GM12891 (cell line): Measurements from ENCODE around the gene NXN.

Experiments
- DNase-seq: peaks from one replicate; pipeline ENCODE4 v3.0.0; 2011; ENCODE audit warnings: low spot score; ENCODE audit not compliant: insufficient read length
- FAIRE-seq: peaks from 2 replicates; lab custom pipeline; 2011; peaks lifted over from hg19 to GRCh38; lab: Jason Lieb, UNC
- PAX5 ChIP-seq: IDR thresholded peaks from 2 replicates; pipeline ENCODE4 v1.6.1; 2011; ENCODE audit warnings: low read length, moderate library complexity, mild to moderate bottlenecking; ENCODE audit not compliant: insufficient read depth, severe bottlenecking
- POLR2A ChIP-seq: IDR thresholded peaks from 2 replicates; pipeline ENCODE4 v1.6.1; 2011; ENCODE audit warnings: low read depth, low read length, control low read depth
- POLR2AphosphoS5 ChIP-seq: IDR thresholded peaks from 2 replicates; pipeline ENCODE4 v1.6.1; 2011; ENCODE audit warnings: low read depth, low read length, control low read depth
- POU2F2 ChIP-seq: IDR thresholded peaks from 2 replicates; pipeline ENCODE4 v1.6.1; 2011; ENCODE audit warnings: low read depth, mild to moderate bottlenecking, control low read depth, low read length, moderate library complexity
- SPI1 ChIP-seq: IDR thresholded peaks from 2 replicates; pipeline ENCODE4 v1.6.1; 2011; ENCODE audit warnings: low read depth, low read length, control low read depth
- TAF1 ChIP-seq: IDR thresholded peaks from 2 replicates; pipeline ENCODE4 v1.6.1; 2011; ENCODE audit warnings: low read depth, low read length, control low read depth

NXN gene

DNA sequence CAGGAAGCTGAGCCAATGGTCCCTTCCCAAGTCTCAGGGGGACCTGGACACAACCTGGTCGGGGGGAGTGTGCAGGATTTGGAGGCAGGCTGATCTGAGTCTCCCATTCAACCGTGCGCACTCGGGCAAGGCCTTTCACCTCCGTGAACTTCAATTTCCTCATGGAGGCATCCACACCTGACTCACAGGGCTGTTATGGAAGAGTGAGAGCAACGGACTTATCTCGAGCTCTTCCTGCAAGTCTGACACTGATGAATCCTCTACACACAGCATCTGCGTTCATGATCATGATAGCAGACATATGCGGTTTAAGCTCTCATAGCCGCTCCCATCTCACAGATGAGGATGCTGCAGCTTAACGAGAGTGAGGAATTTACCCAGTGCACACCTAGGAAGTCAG is 39.0 kb upstream of the NXN start:
- no peak for TF ChIP-seq POLR2A
- no peak for TF ChIP-seq TAF1
- TF ChIP-seq PAX5, result no peak
- no peak for TF ChIP-seq POLR2AphosphoS5

GRCh38 chr17:1013729-1014090 is 34.1 kb upstream of the NXN start:
- no peak for FAIRE-seq
- TF ChIP-seq SPI1 (no peak), POLR2AphosphoS5 (no peak), POLR2A (no peak), POU2F2 (no peak), TAF1 (no peak), PAX5 (no peak)
- DNase-seq, result no peak

More for the DNA sequence above, 39.0 kb upstream of the NXN start:
- FAIRE-seq, result no peak
- DNase-seq, result no peak

DNA sequence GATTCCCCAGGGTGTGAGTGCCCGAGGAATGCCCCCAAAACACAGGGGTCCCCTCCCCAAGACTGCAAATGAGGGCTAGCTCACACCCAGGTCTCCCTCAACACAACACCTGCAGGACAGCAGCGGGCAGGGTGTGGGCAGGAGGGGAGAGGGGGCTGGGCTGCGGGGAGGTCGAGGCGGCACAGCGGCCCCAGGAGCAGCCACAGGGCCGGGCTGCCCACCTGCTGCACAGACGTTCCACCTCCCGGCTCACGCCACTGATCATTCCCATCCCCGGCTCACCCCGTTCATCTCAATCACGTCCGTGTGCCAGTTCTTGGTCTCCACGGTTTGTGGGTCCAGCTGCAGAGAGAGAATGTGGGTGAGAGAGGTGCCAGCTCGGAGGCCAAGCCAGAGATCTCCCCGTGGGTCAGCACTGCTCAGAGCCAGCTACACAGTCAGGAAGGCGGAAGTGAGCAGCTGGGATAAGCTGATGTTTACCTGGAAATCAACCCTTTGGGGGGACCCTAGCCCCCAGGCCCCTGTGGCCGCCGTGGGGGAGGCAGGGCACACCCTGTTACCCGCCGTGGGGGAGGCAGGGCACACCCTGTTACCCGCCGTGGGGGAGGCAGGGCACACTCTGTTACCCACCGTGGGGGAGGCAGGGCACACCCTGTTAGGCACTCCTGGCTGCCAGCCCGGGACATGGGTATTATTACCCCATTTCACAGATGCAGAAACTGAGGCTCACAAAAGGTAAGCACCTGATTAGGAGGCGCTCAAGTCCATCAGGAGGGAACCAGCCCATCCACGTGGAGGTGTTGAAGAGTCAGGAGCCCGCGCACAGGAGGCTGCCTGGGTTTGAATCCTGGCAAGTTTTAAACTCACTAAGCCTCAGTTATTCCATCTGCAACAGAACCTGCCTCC is 33.5 kb upstream of the NXN start:
- DNase-seq, result no peak
- FAIRE-seq, result no peak
- TF ChIP-seq SPI1 (no peak), POU2F2 (no peak), TAF1 (no peak), POLR2AphosphoS5 (no peak)

- no peak for TF ChIP-seq SPI1
- TF ChIP-seq PAX5, result no peak
- TF ChIP-seq POLR2AphosphoS5, result no peak
- no peak for TF ChIP-seq POLR2A
- no peak for TF ChIP-seq POU2F2
- TF ChIP-seq TAF1, result no peak
- FAIRE-seq (no peak), DNase-seq (no peak)
These were observed 32.5 kb upstream of the NXN start for GRCh38 chr17:1011760-1012735.

DNA sequence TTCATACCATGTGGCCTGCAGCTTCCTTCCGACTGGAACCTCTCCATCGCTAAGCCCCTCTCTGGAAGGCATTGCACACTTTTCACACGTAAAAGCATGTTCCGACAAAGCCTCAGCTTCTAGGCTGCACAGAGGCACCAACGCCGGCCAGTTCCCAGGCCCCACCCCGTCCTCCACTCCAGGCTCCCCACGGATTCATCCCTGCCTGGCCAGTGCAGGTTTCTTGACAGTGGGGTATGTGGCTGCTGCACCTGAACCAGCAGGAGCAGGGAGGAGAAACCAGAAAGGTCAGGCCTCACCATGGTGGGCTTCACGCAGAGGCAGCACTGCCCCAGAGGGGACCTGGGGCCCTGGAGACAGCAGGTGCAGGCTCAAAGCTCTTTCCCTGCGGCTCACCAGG is 31.6 kb upstream of the NXN start:
- FAIRE-seq, result no peak
- no peak for TF ChIP-seq POLR2A
- no peak for TF ChIP-seq POU2F2
- no peak for TF ChIP-seq TAF1
- no peak for TF ChIP-seq SPI1
- TF ChIP-seq PAX5, result no peak
- TF ChIP-seq POLR2AphosphoS5, result no peak
- no peak for DNase-seq

GRCh38 chr17:1010586-1010985 is 31.0 kb upstream of the NXN start:
- FAIRE-seq (no peak), DNase-seq (no peak)
- no peak for TF ChIP-seq PAX5
- no peak for TF ChIP-seq SPI1
- no peak for TF ChIP-seq POU2F2
- no peak for TF ChIP-seq TAF1
- TF ChIP-seq POLR2A, result no peak
- TF ChIP-seq POLR2AphosphoS5, result no peak

DNA sequence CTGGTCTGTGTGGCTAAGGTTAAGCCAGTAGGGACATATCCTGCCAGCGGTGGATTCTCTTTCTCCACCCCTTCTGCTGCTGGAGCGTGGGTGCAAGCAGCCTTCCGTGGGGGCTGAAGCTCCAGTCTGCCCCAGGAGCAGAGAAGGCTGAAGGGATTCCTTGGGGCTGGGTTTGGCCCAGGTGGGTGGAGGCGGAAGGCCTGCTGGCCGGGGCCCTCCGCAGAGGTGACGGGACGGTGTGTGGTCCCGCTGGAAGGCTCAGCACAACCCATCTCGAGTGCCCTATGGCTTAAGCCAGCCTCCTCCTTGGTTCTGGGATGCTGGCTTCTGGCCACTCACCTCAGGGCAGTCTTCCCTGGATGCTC is 30.5 kb upstream of the NXN start:
- TF ChIP-seq POLR2AphosphoS5, result no peak
- TF ChIP-seq SPI1, result no peak
- no peak for TF ChIP-seq PAX5
- TF ChIP-seq POU2F2, result no peak
- TF ChIP-seq TAF1, result no peak
- TF ChIP-seq POLR2A, result no peak
- FAIRE-seq (no peak), DNase-seq (no peak)

DNA sequence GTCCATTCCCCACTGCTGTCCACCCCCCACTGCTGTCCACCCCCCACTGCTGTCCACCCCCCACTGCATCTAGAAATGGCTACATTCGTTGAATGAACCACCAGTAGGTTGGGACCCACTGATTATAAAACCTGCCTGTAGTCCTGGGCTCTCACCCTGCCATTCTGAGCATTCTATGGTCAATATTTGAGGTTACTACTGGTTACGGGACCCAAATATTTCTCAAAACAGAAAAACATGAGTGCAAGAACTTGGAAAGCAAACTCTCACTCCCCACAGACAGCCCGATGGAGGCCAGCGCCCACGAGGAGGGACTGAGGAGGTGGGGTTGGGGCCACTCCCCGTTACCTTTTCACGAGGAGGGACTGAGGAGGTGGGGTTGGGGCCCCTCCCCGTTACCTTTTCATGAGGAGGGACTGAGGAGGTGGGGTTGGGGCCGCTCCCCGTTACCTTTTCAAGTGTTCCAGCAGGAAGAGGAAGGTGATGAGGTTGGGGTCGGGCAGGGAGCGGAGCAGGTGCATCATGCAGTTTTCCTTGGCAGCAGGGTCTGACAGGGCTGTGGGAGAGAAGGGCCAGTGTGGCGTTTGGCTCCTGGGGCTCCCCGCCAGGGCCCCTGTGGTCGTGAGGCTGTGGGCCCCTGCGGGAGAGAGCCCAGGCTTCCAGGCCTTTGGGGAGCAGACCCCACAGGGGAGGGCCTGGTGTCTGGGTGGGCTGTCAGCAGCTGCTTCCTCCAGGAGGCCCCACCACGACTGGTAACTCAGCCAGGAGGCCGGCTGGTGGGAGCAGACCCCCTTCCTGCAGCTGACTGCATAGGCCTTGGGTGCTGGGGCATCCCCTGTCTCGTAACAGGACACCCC is 29.9 kb upstream of the NXN start:
- TF ChIP-seq POLR2AphosphoS5 (no peak), TAF1 (no peak), POLR2A (no peak), POU2F2 (no peak), SPI1 (no peak), PAX5 (no peak)
- DNase-seq, result no peak

More for the DNA sequence above, 29.9 kb upstream of the NXN start:
- FAIRE-seq, result no peak
